H1 (cell line): Measurements from ENCODE around the gene GLRX5. TPM values are rescaled to one million over a fixed set of nuclear protein-coding genes. Genes with fewer than 3 reads are reported as not detected.

Experiments
- CTCF ChIA-PET: fragments of 300-600 bp; sonication (Branson Sonifier 250); formaldehyde crosslinking; loops from one replicate; lab custom pipeline; 2021; ENCODE audit not compliant: partially characterized antibody; lab: Charles Lee
- POLR2A ChIA-PET: fragments of 300-600 bp; sonication (Branson Sonifier 250); formaldehyde crosslinking; loops from one replicate; lab custom pipeline; 2021; ENCODE audit warnings: inconsistent platforms; ENCODE audit not compliant: partially characterized antibody; lab: Charles Lee
- DNase-seq, 2 experiments: peaks; one replicate each; pipeline versions ENCODE4 v3.0.0 to v3.0.0-alpha.2; 2010 to 2022; ENCODE audit warnings: low spot score in 2 of 2, low read depth in 1 of 2, mixed read lengths in 1 of 2
- FAIRE-seq: peaks from 2 replicates; lab custom pipeline; 2011; peaks lifted over from hg19 to GRCh38; lab: Jason Lieb, UNC
- H2AFZ ChIP-seq: 2 replicates; pipeline ENCODE4 v1.8.1; 2012; ENCODE audit warnings: low read length, inconsistent platforms
- H2AK5ac ChIP-seq: 2 replicates; pipeline ENCODE4 v1.6.1; 2013; ENCODE audit warnings: low read depth, low read length
- H2BK120ac ChIP-seq: replicated peaks from 2 replicates; pipeline ENCODE3; 2013; ENCODE audit warnings: low read depth, low read length, inconsistent platforms
- H2BK12ac ChIP-seq: 2 replicates; pipeline ENCODE4 v1.6.1; 2013; ENCODE audit warnings: low read depth, low read length
- H2BK15ac ChIP-seq: 2 replicates; pipeline ENCODE4 v1.6.1; 2013; ENCODE audit warnings: low read length
- H2BK20ac ChIP-seq: 2 replicates; pipeline ENCODE4 v1.6.1; 2013; ENCODE audit warnings: low read length
- H2BK5ac ChIP-seq: 2 replicates; pipeline ENCODE4 v1.6.1; 2013; ENCODE audit warnings: low read depth, low read length
- H3K14ac ChIP-seq: 2 replicates; pipeline ENCODE4 v1.6.1; 2013; ENCODE audit warnings: inconsistent platforms; ENCODE audit not compliant: insufficient read length
- H3K18ac ChIP-seq: 2 replicates; pipeline ENCODE4 v1.6.1; 2013; ENCODE audit warnings: low read length; ENCODE audit errors: extremely low read depth
- H3K23ac ChIP-seq: 2 replicates; pipeline ENCODE4 v1.6.1; 2013; ENCODE audit warnings: inconsistent platforms; ENCODE audit not compliant: insufficient read length
- H3K23me2 ChIP-seq: 2 replicates; pipeline ENCODE4 v1.6.1; 2013; ENCODE audit warnings: low read depth, low read length
- H3K27ac ChIP-seq: 2 replicates; pipeline ENCODE4 v1.6.1; 2011; ENCODE audit warnings: low read depth, low read length, inconsistent platforms
- H3K27me3 ChIP-seq, 4 experiments: replicated peaks in 1 of 4; 1 replicate in 1 of 4; 2 replicates in 3 of 4; pipeline versions ENCODE4 v1.6.1 to v1.8.1; 2011 to 2013; ENCODE audit warnings: low read length in 3 of 4, mild to moderate bottlenecking in 3 of 4, inconsistent platforms in 2 of 4, mixed read lengths in 2 of 4, moderate library complexity in 1 of 4; ENCODE audit not compliant: control insufficient read depth in 3 of 4, insufficient read depth in 3 of 4; ENCODE audit errors: extremely low read depth in 1 of 4
- H3K36me3 ChIP-seq, 4 experiments: 2 replicates each; pipeline versions ENCODE4 v1.6.1 to v1.8.1; 2011 to 2013; ENCODE audit warnings: mild to moderate bottlenecking in 4 of 4, low read length in 3 of 4, moderate library complexity in 2 of 4, control low read depth in 1 of 4, inconsistent platforms in 1 of 4; ENCODE audit not compliant: insufficient read depth in 4 of 4, control insufficient read depth in 2 of 4
- H3K4ac ChIP-seq: replicated peaks from 2 replicates; pipeline ENCODE3; 2013; ENCODE audit warnings: low read length, low read depth, mixed read lengths, inconsistent platforms; ENCODE audit not compliant: insufficient read length
- H3K4me1 ChIP-seq, 4 experiments: replicated peaks in 1 of 4; 1 replicate in 1 of 4; 2 replicates in 3 of 4; pipeline versions ENCODE4 v1.6.1 to v1.8.1; 2011 to 2013; ENCODE audit warnings: low read length in 3 of 4, inconsistent platforms in 2 of 4, mixed read lengths in 1 of 4; ENCODE audit not compliant: insufficient read depth in 4 of 4, control insufficient read depth in 3 of 4
- H3K4me2 ChIP-seq, 2 experiments: 2 replicates each; pipeline versions ENCODE4 v1.6.1 to v1.8.1; 2011 to 2013; ENCODE audit warnings: low read depth in 2 of 2, low read length in 2 of 2, control low read depth in 1 of 2, inconsistent platforms in 1 of 2, mild to moderate bottlenecking in 1 of 2; ENCODE audit not compliant: insufficient read depth in 1 of 2
- H3K4me3 ChIP-seq, 4 experiments: fragments of 200-600, 300-600 bp in 1 of 4; sonication (generic), shearing (Covaris generic), sonication (Bioruptor Twin) in 1 of 4; 2 replicates each; pipeline versions ENCODE4 v1.5.1 to v1.8.1; 2011 to 2016; ENCODE audit warnings: low read length in 4 of 4, low read depth in 3 of 4, control low read depth in 2 of 4, inconsistent platforms in 2 of 4, mild to moderate bottlenecking in 2 of 4, mixed read lengths in 1 of 4, moderate library complexity in 1 of 4; ENCODE audit not compliant: insufficient read depth in 2 of 4; ENCODE audit errors: extremely low read depth in 1 of 4
- H3K56ac ChIP-seq: replicated peaks from 2 replicates; pipeline ENCODE3; 2013; ENCODE audit warnings: low read depth, mild to moderate bottlenecking, mixed read lengths, low read length, inconsistent platforms; ENCODE audit not compliant: insufficient read length
- H3K79me1 ChIP-seq: 2 replicates; pipeline ENCODE4 v1.6.1; 2013; ENCODE audit warnings: low read depth, low read length, control low read depth
- H3K79me2 ChIP-seq, 2 experiments: 2 replicates each; pipeline versions ENCODE4 v1.6.1 to v1.8.1; 2012 to 2013; ENCODE audit warnings: low read length in 2 of 2, mild to moderate bottlenecking in 2 of 2, inconsistent platforms in 1 of 2; ENCODE audit not compliant: insufficient read depth in 2 of 2, control insufficient read depth in 1 of 2
- H3K9ac ChIP-seq, 4 experiments: replicated peaks in 1 of 4; 1 replicate in 1 of 4; 2 replicates in 3 of 4; pipeline versions ENCODE4 v1.6.1 to v1.8.1; 2011 to 2013; ENCODE audit warnings: low read depth in 3 of 4, low read length in 3 of 4, control low read depth in 2 of 4, mild to moderate bottlenecking in 2 of 4, moderate library complexity in 2 of 4, inconsistent platforms in 1 of 4; ENCODE audit errors: extremely low read depth in 1 of 4
- H3K9me3 ChIP-seq, 2 experiments: 2 replicates each; pipeline versions ENCODE4 v1.6.1 to v1.8.1; 2012 to 2013; ENCODE audit warnings: mild to moderate bottlenecking in 2 of 2, moderate library complexity in 2 of 2, control low read depth in 1 of 2, inconsistent platforms in 1 of 2, low read depth in 1 of 2, low read length in 1 of 2, mixed read lengths in 1 of 2; ENCODE audit not compliant: insufficient read depth in 2 of 2
- H4K20me1 ChIP-seq, 2 experiments: replicated peaks in 1 of 2; 2 replicates each; pipeline versions ENCODE3 to v1.8.1; 2011 to 2013; ENCODE audit warnings: inconsistent platforms in 2 of 2, low read length in 2 of 2, mild to moderate bottlenecking in 1 of 2; ENCODE audit not compliant: insufficient read depth in 2 of 2, control insufficient read depth in 1 of 2
- H4K5ac ChIP-seq: 2 replicates; pipeline ENCODE4 v1.6.1; 2013; ENCODE audit warnings: low read length, low read depth, mixed read lengths, inconsistent platforms; ENCODE audit not compliant: insufficient read length
- H4K8ac ChIP-seq: 2 replicates; pipeline ENCODE4 v1.8.0; 2013; ENCODE audit warnings: mild to moderate bottlenecking, moderate library complexity, low read length, inconsistent platforms; ENCODE audit not compliant: insufficient read depth; ENCODE audit errors: extremely low read depth
- H4K91ac ChIP-seq: replicated peaks from 2 replicates; pipeline ENCODE3; 2013; ENCODE audit warnings: low read length, mixed read lengths, inconsistent platforms; ENCODE audit not compliant: insufficient read length
- HDAC2 ChIP-seq, 2 experiments: fragments of 300-600 bp in 1 of 2; sonication (generic) in 1 of 2; IDR thresholded peaks; 2 replicates each; pipeline ENCODE4 v1.6.1; 2011 to 2012; ENCODE audit warnings: low read depth in 2 of 2, low read length in 2 of 2, mild to moderate bottlenecking in 2 of 2, moderate library complexity in 2 of 2, borderline replicate concordance in 1 of 2, inconsistent platforms in 1 of 2
- SAP30 ChIP-seq: fragments of 300-600 bp; sonication (generic); IDR thresholded peaks from 2 replicates; pipeline ENCODE4 v1.7.1; 2012; ENCODE audit warnings: low read length, moderate library complexity, mild to moderate bottlenecking, inconsistent platforms; ENCODE audit not compliant: insufficient read depth, insufficient replicate concordance
- TEAD4 ChIP-seq: IDR thresholded peaks from 2 replicates; pipeline ENCODE4 v1.6.1; 2012; ENCODE audit warnings: low read depth, low read length, inconsistent platforms, mixed read lengths
- WGBS, 2 experiments: shearing (Covaris generic) in 1 of 2; methylation state at CpG; one replicate each; pipeline versions ENCODE4 v1.1.6 to v1.1.7; 2013 to 2015; ENCODE audit warnings: low lambda C conversion rate in 2 of 2, mixed read lengths in 2 of 2, inconsistent platforms in 1 of 2, low coverage in 1 of 2, missing lambda C conversion rate in 1 of 2; ENCODE audit not compliant: insufficient replicate concordance in 2 of 2, insufficient coverage in 1 of 2, insufficient read length in 1 of 2; ENCODE audit errors: extremely low coverage in 1 of 2, missing lambda C conversion rate in 1 of 2; 5-methylcytosine and 5-hydroxymethylcytosine counted together
- polyA plus RNA-seq, 7 experiments: library from polyadenylated mRNA; depleted of rRNA in 3 of 7; stranded (reverse) in 5 of 7; unstranded in 2 of 7; fragments of >200 nt in 5 of 7; fragments of 200-250 nt in 2 of 7; gene quantifications; 1 replicate in 5 of 7; 2 replicates in 1 of 7; 4 replicates in 1 of 7; pipeline versions ENCODE4 v1.2.1 to v1.2.3, GENCODE V29; 2011 to 2013; ENCODE audit warnings: missing spikeins in 2 of 7, mixed read lengths in 2 of 7
- total RNA-seq: library from RNA; stranded (reverse); fragmentation: NEBNext Ultra II Directional; extraction: Animal tissue kit (Norgen Biotek cat#: 25700); gene quantifications from 2 replicates; pipeline ENCODE4 v1.2.1, GENCODE V29; 2021

GLRX5 gene
- total and polyA plus RNA-seq, 2 of the 8 experiments (the other 6 are each of a cell fraction or from before 2014, with no cell fraction given), result 70.1 to 88.8 TPM

GRCh38 chr14:95485222-95485819 lies 49.5 kb upstream of the GLRX5 start:
- FAIRE-seq, result no peak
- H3K9me3 ChIP-seq, result no peaks in the 10 kb centered on the region
- no peak for TF ChIP-seq SAP30
- TF ChIP-seq TEAD4, result peak; percentile 55; the same call in 1 of the 2 replicates
- no peak for TF ChIP-seq HDAC2 (IDR thresholded peaks at IDR 0.05; ENCODE audit: borderline replicate concordance in 1 of 2, low read depth in 2 of 2, low read length in 2 of 2)

More at GRCh38 chr14:95485222-95485819, 49.5 kb upstream of the GLRX5 start:
- Histone ChIP-seq H2BK120ac (no peak overlapping the region), H2BK5ac (no peak overlapping the region), H4K5ac (no peak overlapping the region), H3K4ac (no peak overlapping the region), H3K9ac (no peak overlapping the region), H3K79me2 (no peaks in the 10 kb centered on the region), H4K20me1 (no peaks in the 10 kb centered on the region), H2BK12ac (no peak overlapping the region), H3K4me1 (peaks cover 0 to 13% (median 5%) of the 10 kb centered on the region in 4 experiments; a peak in 6 of 7 replicates), H3K36me3 (no peaks in the 10 kb centered on the region), H2BK15ac (no peak overlapping the region), H3K27me3 (no peaks in the 10 kb centered on the region), H2BK20ac (no peak overlapping the region), H3K14ac (no peak overlapping the region), H3K18ac (no peak overlapping the region), H3K4me2 (peak overlapping the region in 1 of 2 experiments; percentile 17; a peak in 1 of 4 replicates), H3K27ac (no peak overlapping the region), H4K8ac (peak overlapping the region; percentile 41; the same call in 1 of the 2 replicates), H3K23me2 (no peaks in the 10 kb centered on the region), H3K23ac (no peak overlapping the region), H4K91ac (no peak overlapping the region), H3K79me1 (no peaks in the 10 kb centered on the region), H3K4me3 (no peak overlapping the region), H2AFZ (peak overlapping the region; percentile 85; the same call in 1 of the 2 replicates), H3K56ac (no peak overlapping the region), H2AK5ac (no peak overlapping the region)
- WGBS, 2 experiments, result 60% methylated on average over 6 of the region's 7 CpGs; no CpG with 5 or more reads in 1 of the 2 experiments
- ChIA-PET POLR2A (no interaction called here), CTCF (interaction anchor here (0.6 to 5.0 kb wide), 5 partner anchors 11 to 43 kb away, joined by 3 to 18 read pairs (median 5); no protein-coding TSS in a partner anchor)
- DNase-seq, result no peak
